CD4-positive, alpha-beta T cell treated with Interleukin-21 for 1 hour (primary cell): ENCODE results near the gene FNBP1.

ENCODE experiments used
- DNase-seq: peaks from one replicate; pipeline ENCODE4 v3.0.0-alpha.2; 2020

The FNBP1 gene

GRCh38 chr9:129871046-129871445, 171.9 kb downstream of the FNBP1 start:
- DNase-seq: no peak

- no peak for DNase-seq
Observed at GRCh38 chr9:129869585-129870501, 173.1 kb downstream of the FNBP1 start.

DNA sequence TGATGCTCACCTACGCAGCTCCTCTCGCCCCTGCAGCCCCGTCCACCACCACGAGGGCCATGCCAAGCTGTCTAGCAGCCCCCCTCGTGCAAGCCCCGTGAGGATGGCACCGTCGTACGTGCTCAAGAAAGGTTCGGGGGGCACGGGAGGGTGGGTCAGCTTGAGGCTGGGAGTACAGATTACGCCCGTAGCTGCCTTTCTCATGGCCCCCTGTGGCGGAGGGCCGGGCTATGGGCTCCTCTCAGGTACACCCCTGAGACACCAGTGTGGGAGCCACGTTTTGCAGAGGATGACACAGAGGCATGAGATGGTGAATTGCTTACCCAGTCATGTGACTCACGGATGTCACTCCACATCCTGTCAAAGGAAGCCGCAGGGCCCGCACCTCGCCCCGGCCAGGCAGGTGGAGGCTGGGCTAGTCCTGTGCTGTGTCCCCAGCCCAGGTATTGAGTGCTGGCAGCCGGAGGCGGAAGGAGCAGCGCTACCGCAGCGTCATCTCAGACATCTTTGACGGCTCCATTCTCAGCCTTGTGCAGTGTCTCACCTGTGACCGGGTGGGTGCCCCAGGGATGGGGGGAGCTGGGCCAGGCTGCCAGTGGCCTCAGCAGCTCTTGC, 174.0 kb downstream of the FNBP1 start:
- peak; percentile 94 for DNase-seq

DNA sequence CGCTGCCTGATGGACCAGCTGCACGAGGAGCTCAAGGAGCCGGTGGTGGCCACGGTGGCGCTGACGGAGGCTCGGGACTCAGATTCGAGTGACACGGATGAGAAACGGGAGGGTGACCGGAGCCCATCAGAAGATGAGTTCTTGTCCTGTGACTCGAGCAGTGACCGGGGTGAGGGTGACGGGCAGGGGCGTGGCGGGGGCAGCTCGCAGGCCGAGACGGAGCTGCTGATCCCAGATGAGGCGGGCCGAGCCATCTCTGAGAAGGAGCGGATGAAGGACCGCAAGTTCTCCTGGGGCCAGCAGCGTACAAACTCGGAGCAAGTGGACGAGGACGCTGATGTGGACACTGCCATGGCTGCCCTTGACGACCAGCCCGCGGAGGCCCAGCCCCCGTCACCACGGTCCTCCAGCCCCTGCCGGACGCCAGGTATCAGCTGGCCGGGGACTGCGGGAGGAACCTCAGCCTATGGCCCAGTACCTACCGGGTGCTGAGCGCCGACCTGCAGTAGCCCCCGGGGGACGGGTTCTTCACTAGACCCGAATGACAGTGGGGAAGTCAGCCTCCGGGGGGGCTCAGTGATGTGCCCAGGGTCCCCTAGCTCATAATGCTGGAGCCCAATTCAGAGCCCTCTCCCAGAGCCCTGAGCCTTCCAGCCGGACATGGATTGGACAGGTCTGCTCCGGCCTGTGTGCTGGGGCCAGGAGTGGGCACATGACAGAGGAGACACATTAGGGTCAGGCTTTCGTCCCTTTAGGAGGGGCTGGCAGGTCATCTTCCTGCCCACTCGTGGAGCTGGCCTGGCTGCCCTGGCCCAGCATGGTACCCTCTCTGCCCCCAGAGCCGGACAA, 174.7 kb downstream of the FNBP1 start:
- DNase-seq: no peak

DNA sequence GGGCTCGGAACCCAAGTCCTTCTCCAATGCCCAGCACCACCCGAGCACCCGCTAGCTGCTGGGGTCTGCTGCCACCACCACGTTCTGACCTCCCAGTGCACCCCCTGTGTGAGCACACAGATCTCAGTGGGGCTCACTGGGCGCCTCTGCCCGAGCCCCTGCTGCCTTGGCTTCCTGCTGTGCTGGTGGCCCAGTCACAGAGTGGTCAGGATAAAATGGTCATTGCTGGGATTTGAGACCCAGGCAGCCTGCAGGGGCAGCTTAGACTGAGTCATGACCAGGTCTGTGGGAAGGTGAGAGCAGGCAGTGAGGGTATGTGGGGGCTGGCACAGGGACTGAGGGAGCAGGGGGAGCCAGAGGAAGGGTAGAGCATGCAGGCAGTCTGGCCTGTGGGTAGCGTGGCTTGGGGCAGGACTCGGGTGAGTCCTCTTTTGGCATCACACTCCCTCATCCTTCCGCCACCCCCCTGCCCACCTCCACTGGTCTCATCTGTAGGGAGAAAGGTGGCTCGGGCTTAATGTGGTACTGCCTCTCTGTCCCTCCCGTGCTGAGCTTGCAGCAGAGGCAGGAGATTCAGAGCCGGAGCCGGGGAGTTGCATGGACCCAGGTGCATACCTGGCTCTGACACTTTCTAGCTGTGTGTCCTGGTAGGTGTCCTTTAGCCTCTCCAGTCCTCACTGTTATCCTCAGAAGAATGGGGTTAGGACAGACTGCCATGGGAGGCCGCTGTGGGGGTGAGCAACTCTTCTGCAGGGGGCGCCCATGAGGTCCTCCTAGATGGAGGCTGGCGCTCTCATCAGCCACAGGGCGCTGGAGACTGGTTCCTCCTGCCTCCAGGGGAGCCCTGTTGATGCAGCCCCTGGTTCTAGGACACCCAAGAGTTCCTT, 175.6 kb downstream of the FNBP1 start:
- no peak for DNase-seq

GRCh38 chr9:129866394-129867135, 176.4 kb downstream of the FNBP1 start:
- peak; percentile 61 for DNase-seq

- DNase-seq: no peak
Observed at GRCh38 chr9:129865668-129866320, 177.2 kb downstream of the FNBP1 start.

DNA sequence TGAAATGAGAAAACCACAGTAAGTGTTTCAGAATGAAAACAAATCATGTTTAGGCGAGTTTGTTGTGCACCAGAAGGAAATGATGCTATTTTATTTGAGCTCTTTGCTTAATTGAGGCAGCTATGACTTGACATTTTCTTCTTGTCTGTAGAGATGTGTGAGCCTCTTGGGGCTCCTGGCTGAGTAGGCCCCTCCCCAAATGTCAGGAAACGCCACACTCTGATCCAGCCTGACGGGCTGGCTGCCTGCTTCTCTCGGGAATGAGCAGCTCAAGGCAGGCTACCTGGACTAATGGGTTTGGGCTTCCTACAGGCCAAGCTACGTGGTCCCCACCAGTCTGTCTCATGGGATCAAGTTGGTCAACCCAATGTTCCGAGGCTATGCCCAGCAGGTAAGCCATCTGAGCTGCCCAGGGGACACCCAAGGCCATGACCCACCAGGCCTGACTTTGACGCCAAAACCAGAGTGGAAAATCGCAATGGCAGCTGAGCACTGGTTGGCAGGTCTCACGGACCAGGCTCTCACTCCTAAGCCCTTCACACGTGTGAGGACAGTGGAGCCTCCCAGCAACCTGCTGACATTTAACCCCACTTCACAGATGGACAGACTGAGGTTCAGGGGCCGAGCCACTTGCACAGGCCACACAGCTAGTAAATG, 177.9 kb downstream of the FNBP1 start:
- no peak for DNase-seq

GRCh38 chr9:129863059-129863690, 179.8 kb downstream of the FNBP1 start:
- DNase-seq: peak; percentile 70

DNA sequence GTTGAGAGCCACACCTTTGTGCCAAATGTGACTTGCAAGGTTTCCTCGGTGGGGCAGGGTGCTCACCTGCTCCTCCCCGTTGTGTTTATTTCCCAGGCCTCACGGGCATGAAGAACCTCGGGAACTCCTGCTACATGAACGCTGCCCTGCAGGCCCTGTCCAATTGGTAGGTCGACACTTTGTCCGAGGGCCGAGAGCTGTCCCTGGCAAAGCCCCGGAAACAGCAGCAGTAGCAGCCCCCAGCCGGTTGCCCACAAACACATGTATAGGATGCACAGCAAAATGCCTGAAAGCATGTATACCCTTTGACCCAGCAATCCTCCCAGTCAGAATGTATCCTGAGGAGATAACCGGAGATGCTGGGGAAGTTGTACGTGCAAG, 181.6 kb downstream of the FNBP1 start:
- DNase-seq: no peak

DNA sequence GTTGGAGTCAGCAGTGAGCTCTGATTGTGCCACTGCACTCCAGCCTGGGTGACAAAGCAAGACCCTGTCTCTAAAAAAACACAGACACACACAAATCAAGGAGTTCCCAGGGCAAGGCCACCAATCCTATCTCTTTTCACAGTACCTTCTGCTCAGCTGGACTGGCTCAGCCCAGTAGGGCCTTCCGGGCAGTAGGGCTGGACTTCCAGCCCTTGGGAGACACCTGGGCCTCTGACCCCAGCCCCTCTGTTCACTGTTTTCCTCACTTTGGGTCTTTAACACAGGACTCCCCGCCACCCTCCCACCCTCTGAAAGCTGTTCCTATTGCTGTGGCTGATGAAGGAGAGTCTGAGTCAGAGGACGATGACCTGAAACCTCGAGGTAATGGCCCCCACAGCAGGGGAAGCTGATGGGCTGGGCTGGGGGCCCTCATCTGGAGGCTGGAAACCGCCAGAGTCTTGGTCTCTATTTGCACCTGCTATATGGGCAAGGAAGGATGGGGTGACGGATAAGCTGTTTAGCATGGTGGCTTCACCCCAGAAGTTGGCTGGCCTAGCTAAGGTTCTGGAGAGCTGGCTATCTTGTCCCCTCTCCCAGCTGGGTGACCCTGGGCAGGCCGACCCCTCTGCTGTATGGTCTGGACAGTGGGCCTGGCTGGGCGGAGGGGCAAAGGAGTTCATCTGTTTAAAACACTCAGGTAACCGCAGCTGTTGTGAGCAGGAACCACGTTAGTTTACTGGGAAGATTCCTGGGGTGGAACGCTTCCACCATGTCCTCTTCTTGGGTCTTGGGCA, 182.1 kb downstream of the FNBP1 start:
- DNase-seq: no peak

DNA sequence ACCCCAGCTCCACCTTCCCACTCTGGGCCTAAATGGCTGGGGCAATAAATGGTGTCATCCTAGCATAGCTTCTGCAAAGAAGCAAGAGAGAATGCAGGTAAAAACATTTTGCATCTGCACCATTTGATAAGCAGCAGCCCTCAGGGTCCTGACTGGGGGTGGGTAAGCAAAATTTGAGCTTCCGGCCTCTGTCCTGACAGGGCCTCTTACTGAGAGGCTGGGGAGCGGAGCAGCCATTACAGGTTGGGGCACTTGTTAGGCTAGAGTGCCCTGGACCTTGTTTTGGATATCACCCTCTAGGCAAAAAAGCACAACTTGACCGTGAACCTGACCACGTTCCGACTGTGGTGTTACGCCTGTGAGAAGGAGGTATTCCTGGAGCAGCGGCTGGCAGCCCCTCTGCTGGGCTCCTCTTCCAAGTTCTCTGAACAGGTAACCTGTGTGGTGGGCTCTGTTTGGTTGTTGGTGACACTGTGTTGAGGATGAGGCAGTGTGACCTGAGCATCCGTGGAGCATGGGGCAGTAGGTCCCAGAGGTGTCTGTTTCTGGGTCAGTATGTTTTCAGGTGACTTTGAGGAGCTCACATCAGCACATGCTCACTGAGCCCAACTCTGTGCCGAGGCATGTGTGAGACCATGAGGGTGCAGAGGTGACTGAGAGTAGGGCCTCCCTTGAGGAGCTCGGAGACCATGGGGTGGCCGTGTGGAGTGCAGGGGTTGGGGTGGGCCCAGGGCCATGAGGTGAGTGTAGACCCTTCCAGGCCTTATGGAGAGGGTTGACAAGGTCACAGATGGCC, 184.6 kb downstream of the FNBP1 start:
- DNase-seq: no peak

DNA sequence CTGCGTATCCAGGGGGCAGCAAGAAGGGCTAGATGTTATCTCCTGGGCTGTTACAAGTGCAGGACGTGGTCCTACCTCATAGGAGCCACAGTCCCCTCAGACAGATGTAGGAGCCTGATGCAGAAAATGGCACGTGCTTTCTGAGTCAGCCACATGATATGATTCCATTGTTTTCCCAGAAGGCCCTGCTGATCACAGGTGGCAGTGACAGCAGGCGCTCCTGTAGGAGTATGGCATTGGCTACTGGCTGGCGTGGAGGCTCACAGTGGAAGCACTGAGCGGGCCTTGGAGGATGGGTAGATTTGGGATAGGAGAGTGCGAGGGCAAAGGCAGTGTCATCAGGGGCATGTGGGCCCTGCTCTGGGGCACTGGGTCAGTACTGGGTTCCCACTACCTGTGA, 185.8 kb downstream of the FNBP1 start:
- DNase-seq: no peak

- peak; percentile 26 for DNase-seq
Observed at GRCh38 chr9:129854588-129855110, 188.3 kb downstream of the FNBP1 start.

DNA sequence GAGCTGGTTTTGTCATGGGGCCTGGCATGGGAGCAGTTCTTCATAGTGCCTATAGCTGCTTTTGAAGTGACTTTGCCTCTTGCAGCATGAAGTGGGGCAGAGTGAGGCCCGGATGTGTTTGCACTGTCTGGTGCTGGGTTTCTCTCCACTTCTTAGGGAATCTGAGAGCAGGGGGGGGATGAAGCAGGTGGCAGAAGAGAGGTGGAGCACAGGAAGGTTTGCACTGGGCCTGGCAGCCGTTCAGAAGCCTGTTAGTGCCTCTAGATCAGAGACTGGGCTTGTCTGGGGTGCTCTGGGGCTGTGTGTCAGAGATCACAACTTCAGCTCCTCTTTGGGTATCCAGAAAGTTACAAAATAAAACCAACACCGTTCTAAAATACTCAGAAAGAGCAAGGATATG, 189.4 kb downstream of the FNBP1 start:
- no peak for DNase-seq

GRCh38 chr9:129852579-129852978, 190.4 kb downstream of the FNBP1 start:
- DNase-seq: no peak

DNA sequence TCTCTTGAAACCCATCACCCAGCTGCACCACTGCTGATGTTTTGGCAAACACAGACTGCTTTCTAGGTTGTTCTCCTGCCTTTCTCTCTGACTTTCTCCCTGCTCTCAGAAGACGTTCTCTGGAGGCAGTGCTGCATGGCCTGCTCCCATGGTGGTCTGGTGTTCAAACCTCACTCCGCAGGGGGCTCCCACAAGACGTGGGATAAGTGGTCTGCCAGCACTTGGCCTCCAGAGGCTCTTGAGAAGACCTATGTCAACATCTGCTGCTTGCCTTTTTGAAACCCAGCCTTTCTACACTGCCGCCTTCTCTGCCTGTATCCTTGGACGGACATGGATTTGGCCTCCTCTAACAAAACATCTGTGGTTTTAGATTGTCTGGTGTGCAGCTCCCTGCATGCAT, 191.2 kb downstream of the FNBP1 start:
- no peak for DNase-seq
